ENCODE data around the gene MYO18A. TPM values are rescaled to one million over a fixed set of nuclear protein-coding genes. Genes with fewer than 3 reads are reported as not detected.
A peak's percentile ranks its signal among the peaks of the same experiment; 100 is the strongest.

Gene MYO18A
- polyA plus RNA-seq, 1 donor (not counting 4 experiments of a cell fraction or from before 2014, with no cell fraction given): 20.0 TPM

DNA sequence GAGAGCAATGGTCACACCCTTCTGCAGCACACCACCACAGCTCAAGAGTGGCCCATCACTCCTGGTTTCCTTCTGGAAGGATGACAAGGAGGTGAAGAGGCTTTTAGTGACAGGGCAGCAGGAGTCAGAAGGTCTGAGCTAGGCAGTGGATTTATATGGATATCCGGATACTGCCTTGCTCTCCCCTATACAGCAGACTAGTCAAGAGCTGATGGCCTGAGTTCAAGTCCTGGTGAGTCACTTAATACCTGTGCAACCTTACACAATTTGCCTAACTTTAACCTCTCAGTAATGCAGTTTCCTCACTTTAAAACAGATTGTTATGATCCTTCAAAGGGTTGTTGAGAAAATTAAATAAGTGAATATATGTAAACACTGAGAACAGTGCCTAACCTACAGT, 22.9 kb downstream of the MYO18A start:
- Histone ChIP-seq H3K27me3 (ENCODE audit: control insufficient read depth, extremely low read depth, insufficient read depth, low read length) (no peaks in the 10 kb centered on the region), H4K20me1 (ENCODE audit: control insufficient read depth, extremely low read depth, insufficient read depth, low read length) (no peaks in the 10 kb centered on the region), H3K9me1 (ENCODE audit: control insufficient read depth, extremely low read depth, insufficient read depth, low read length) (no peaks in the 10 kb centered on the region), H3K9me3 (ENCODE audit: control insufficient read depth, low read depth, low read length) (no peaks in the 10 kb centered on the region), H2AFZ (ENCODE audit: control insufficient read depth, low read length) (no peak overlapping the region), H3K27ac (ENCODE audit: control insufficient read depth, insufficient read depth, low read length) (peak overlapping the region; percentile 90), H3K4me2 (ENCODE audit: control insufficient read depth, extremely low read depth, insufficient read depth, low read depth, low read length) (peak overlapping the region; percentile 4), H3K9ac (ENCODE audit: control insufficient read depth, extremely low read depth, insufficient read depth, low read length) (no peak overlapping the region), H3K36me3 (ENCODE audit: control insufficient read depth in 2 of 2, extremely low read depth in 1 of 2, insufficient read depth in 2 of 2, low read length in 2 of 2) (peaks cover 11 to 13% of the 10 kb centered on the region in 2 experiments), H3K79me2 (ENCODE audit: control insufficient read depth, insufficient read depth, low read length) (peaks cover 86% of the 10 kb centered on the region), H3K4me3 (ENCODE audit: control insufficient read depth in 2 of 3, extremely low read depth in 1 of 3, insufficient read depth in 2 of 3, low read depth in 1 of 3, low read length in 3 of 3) (no peak overlapping the region), H3K4me1 (ENCODE audit: control insufficient read depth, extremely low read depth, insufficient read depth, low read length) (peaks cover 70% of the 10 kb centered on the region)
- TF ChIP-seq EZH2 (IDR thresholded peaks at IDR 0.05; ENCODE audit: low read length): no peak
- TF ChIP-seq, protein P1, sequence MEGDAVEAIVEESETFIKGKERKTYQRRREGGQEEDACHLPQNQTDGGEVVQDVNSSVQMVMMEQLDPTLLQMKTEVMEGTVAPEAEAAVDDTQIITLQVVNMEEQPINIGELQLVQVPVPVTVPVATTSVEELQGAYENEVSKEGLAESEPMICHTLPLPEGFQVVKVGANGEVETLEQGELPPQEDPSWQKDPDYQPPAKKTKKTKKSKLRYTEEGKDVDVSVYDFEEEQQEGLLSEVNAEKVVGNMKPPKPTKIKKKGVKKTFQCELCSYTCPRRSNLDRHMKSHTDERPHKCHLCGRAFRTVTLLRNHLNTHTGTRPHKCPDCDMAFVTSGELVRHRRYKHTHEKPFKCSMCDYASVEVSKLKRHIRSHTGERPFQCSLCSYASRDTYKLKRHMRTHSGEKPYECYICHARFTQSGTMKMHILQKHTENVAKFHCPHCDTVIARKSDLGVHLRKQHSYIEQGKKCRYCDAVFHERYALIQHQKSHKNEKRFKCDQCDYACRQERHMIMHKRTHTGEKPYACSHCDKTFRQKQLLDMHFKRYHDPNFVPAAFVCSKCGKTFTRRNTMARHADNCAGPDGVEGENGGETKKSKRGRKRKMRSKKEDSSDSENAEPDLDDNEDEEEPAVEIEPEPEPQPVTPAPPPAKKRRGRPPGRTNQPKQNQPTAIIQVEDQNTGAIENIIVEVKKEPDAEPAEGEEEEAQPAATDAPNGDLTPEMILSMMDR (optimal IDR thresholded peaks at IDR 0.05 in 1 of 3, IDR thresholded peaks at IDR 0.05 in 1 of 3, conservative IDR thresholded peaks at IDR 0.05 in 1 of 3; ENCODE audit: extremely low read depth in 1 of 3, insufficient read depth in 2 of 3, low read length in 3 of 3): no peak
- dilution Hi-C loops (cut with MboI; ENCODE audit: extremely low pct_ligation_motif_present, low sequenced_read_pairs): no loop called here
- FAIRE-seq (peak; percentile 29), DNase-seq (ENCODE audit: low read depth, low spot score) (no peak)

DNA sequence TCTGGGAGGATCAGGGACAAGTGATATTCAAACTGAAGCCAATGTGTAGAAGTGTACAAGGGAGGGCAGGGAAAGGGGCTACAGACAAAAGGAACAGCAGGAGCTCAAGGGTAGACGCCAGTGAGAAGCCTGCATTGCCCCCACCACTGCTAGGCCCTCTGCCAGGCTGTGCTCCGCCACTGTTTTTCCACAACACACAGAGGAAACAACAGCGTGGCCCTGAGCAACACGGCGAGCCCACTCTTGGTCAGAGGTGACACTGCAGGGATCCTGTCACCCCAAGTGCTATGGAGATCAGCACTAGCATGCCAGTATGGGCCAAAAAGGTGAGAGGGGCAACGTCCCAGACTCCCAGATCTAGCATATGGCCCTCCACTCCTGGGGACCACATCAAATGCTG, 23.4 kb downstream of the MYO18A start:
- no peak overlapping the region for H2AFZ ChIP-seq (ENCODE audit: control insufficient read depth, low read length)
- no peak overlapping the region for H3K9ac ChIP-seq (ENCODE audit: control insufficient read depth, extremely low read depth, insufficient read depth, low read length)
- no peaks in the 10 kb centered on the region for H4K20me1 ChIP-seq (ENCODE audit: control insufficient read depth, extremely low read depth, insufficient read depth, low read length)
- dilution Hi-C loops (cut with MboI; ENCODE audit: extremely low pct_ligation_motif_present, low sequenced_read_pairs): no loop called here
- no peak overlapping the region for H3K4me2 ChIP-seq (ENCODE audit: control insufficient read depth, extremely low read depth, insufficient read depth, low read depth, low read length)
- no peak for DNase-seq (ENCODE audit: low read depth, low spot score)
- no peaks in the 10 kb centered on the region for H3K9me3 ChIP-seq (ENCODE audit: control insufficient read depth, low read depth, low read length)
- H3K27me3 ChIP-seq (ENCODE audit: control insufficient read depth, extremely low read depth, insufficient read depth, low read length): no peaks in the 10 kb centered on the region
- peak overlapping the region; percentile 90 for H3K27ac ChIP-seq (ENCODE audit: control insufficient read depth, insufficient read depth, low read length)
- peaks cover 11% of the 10 kb centered on the region in 2 experiments for H3K36me3 ChIP-seq (ENCODE audit: control insufficient read depth in 2 of 2, extremely low read depth in 1 of 2, insufficient read depth in 2 of 2, low read length in 2 of 2)
- H3K4me3 ChIP-seq (ENCODE audit: control insufficient read depth in 2 of 3, extremely low read depth in 1 of 3, insufficient read depth in 2 of 3, low read depth in 1 of 3, low read length in 3 of 3): no peak overlapping the region
- no peak for TF ChIP-seq EZH2 (IDR thresholded peaks at IDR 0.05; ENCODE audit: low read length)
- TF ChIP-seq, protein P1 (optimal IDR thresholded peaks at IDR 0.05 in 1 of 3, IDR thresholded peaks at IDR 0.05 in 1 of 3, conservative IDR thresholded peaks at IDR 0.05 in 1 of 3; ENCODE audit: extremely low read depth in 1 of 3, insufficient read depth in 2 of 3, low read length in 3 of 3): no peak
- peaks cover 84% of the 10 kb centered on the region for H3K79me2 ChIP-seq (ENCODE audit: control insufficient read depth, insufficient read depth, low read length)
- H3K9me1 ChIP-seq (ENCODE audit: control insufficient read depth, extremely low read depth, insufficient read depth, low read length): no peaks in the 10 kb centered on the region
- no peak for FAIRE-seq
- H3K4me1 ChIP-seq (ENCODE audit: control insufficient read depth, extremely low read depth, insufficient read depth, low read length): peaks cover 75% of the 10 kb centered on the region

Data from keratinocyte (primary cell).